ENCODE results near the gene SUSD2. TPM values are rescaled to one million over a fixed set of nuclear protein-coding genes. Genes with fewer than 3 reads are reported as not detected.

The SUSD2 gene
- total and polyA plus RNA-seq, 2 of the 4 experiments (the other 2 are of a cell fraction): 0.18 to 1.6 TPM

DNA sequence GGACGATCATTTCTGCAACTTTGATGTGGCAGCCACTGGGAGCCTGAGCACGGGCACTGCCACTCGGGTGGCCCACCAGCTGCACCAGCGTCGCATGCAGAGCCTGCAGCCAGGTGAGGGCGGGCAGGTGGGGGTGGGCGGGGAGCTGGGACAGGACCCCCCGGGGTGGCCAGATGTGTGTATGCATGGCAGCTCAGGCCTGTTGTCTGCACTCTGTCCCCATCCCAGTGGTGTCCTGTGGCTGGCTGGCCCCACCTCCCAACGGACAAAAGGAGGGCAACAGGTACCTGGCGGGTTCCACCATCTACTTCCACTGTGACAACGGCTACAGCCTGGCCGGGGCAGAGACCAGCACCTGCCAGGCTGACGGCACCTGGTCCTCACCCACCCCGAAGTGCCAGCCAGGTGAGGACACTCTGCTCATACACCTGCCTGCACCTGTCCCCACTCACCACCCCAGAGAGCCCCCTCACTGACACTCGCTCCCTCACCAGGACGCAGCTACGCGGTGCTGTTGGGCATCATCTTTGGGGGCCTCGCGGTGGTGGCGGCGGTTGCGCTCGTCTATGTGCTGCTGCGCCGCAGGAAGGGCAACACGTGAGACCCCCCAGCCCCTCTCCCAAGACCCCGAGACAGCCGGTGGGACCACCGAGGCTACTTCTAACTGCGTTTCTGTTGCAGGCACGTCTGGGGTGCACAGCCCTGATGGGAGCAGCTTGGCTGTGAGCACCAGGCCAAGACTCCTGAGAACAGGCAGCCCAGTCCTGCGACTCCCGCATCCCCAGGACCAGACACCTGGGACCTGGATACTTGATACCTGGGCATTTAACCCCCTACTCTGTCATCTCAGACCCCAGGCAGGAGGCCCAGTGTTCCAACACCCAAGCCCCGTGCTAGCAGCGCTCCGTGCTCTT is 6.7 kb downstream of the SUSD2 start:
- no peak overlapping the region for H3K9ac ChIP-seq (ENCODE audit: low read depth, low read length)
- H2BK120ac ChIP-seq (ENCODE audit: low read depth, low read length): no peak overlapping the region
- no peak overlapping the region for H3K14ac ChIP-seq (replicated peaks; ENCODE audit: low read depth, low read length)
- POLR2A ChIA-PET (ENCODE audit: unreplicated experiment): no interaction called here
- no peak overlapping the region for H3K4ac ChIP-seq (ENCODE audit: low read depth, low read length)
- no peak overlapping the region for H3K23ac ChIP-seq (ENCODE audit: low read depth, low read length)
- peaks cover 10% of the 10 kb centered on the region for H3K4me1 ChIP-seq (ENCODE audit: control insufficient read depth, insufficient read depth, low read length)
- H2AK5ac ChIP-seq (ENCODE audit: low read depth, low read length): 0 out of 2 replicates have a peak overlapping the region, but pooled peaks have one; percentile 39
- no peak overlapping the region for H4K8ac ChIP-seq (ENCODE audit: low read depth in 2 of 2, low read length in 2 of 2)
- no TSS peak for BruUV-seq (replicated peaks)
- DNase-seq (no peak), ATAC-seq (ENCODE audit: low read depth) (no peak)
- H2BK5ac ChIP-seq (ENCODE audit: low read depth, low read length, poor library complexity, severe bottlenecking): no peak overlapping the region
- H3K36me3 ChIP-seq (ENCODE audit: control insufficient read depth, insufficient read depth, low read length): no peaks in the 10 kb centered on the region
- no peak overlapping the region for H2AK9ac ChIP-seq (replicated peaks; ENCODE audit: low read depth, low read length, poor library complexity)
- TF ChIP-seq RAD21 (IDR thresholded peaks at IDR 0.05; ENCODE audit: low read length) (no peak), NFE2L2 (IDR thresholded peaks at IDR 0.05; ENCODE audit: low read depth, low read length) (no peak), SMC3 (IDR thresholded peaks at IDR 0.05; ENCODE audit: low read depth, low read length) (no peak), MXI1 (IDR thresholded peaks at IDR 0.05; ENCODE audit: borderline replicate concordance, low read depth, low read length) (no peak), MAFK (IDR thresholded peaks at IDR 0.05; ENCODE audit: low read depth, low read length) (no peak), MAZ (IDR thresholded peaks at IDR 0.05; ENCODE audit: borderline replicate concordance, low read depth, low read length) (no peak), CEBPB (IDR thresholded peaks at IDR 0.05; ENCODE audit: low read depth, low read length) (no peak), RCOR1 (IDR thresholded peaks at IDR 0.05; ENCODE audit: insufficient replicate concordance, low read length) (no peak), RFX5 (IDR thresholded peaks at IDR 0.05; ENCODE audit: low read depth, low read length) (no peak), BHLHE40 (IDR thresholded peaks at IDR 0.05; ENCODE audit: low read depth, low read length) (no peak), POLR2A (IDR thresholded peaks at IDR 0.05; ENCODE audit: low read depth, low read length) (no peak), CHD1 (IDR thresholded peaks at IDR 0.05; ENCODE audit: low read depth, low read length) (no peak)
- TF ChIP-seq, protein P1, sequence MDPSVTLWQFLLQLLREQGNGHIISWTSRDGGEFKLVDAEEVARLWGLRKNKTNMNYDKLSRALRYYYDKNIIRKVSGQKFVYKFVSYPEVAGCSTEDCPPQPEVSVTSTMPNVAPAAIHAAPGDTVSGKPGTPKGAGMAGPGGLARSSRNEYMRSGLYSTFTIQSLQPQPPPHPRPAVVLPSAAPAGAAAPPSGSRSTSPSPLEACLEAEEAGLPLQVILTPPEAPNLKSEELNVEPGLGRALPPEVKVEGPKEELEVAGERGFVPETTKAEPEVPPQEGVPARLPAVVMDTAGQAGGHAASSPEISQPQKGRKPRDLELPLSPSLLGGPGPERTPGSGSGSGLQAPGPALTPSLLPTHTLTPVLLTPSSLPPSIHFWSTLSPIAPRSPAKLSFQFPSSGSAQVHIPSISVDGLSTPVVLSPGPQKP (IDR thresholded peaks at IDR 0.05; ENCODE audit: borderline replicate concordance, low read depth, low read length): no peak
- H3K56ac ChIP-seq (ENCODE audit: extremely low read depth, insufficient read depth, low read length): no peak overlapping the region
- H3K4me2 ChIP-seq (ENCODE audit: low read depth, low read length): no peak overlapping the region
- H2BK15ac ChIP-seq (ENCODE audit: low read depth, low read length): no peak overlapping the region
- H3K4me3 ChIP-seq (ENCODE audit: insufficient read depth, low read depth, low read length): no peak overlapping the region
- H3K27ac ChIP-seq (ENCODE audit: insufficient read depth, low read length): no peak overlapping the region
- dilution Hi-C loops (cut with HindIII; ENCODE audit: low sequenced_read_pairs, unreplicated experiment) (no loop called here), intact Hi-C loops (cut with micrococcal nuclease) (loop anchor here (5.0 kb wide), 1 partner anchor 339 kb away; no protein-coding TSS in a partner anchor), in situ Hi-C loops (cut with MboI; ENCODE audit: low sequenced_read_pairs) (no loop called here)
- CTCF ChIA-PET: no interaction called here
- H2BK20ac ChIP-seq (ENCODE audit: low read depth, low read length): no peak overlapping the region
- 84% methylated on average over 12 of the region's 37 CpGs; no CpG with 5 or more reads in 1 of the 2 experiments for WGBS, 2 experiments (ENCODE audit: extremely low coverage in 2 of 2, insufficient read length in 1 of 2)
- H2AFZ ChIP-seq (replicated peaks; ENCODE audit: low read length, poor library complexity): no peak overlapping the region
- no peaks in the 10 kb centered on the region for H3K9me3 ChIP-seq (ENCODE audit: control insufficient read depth, insufficient read depth, low read length)
- no peak overlapping the region for H4K5ac ChIP-seq (ENCODE audit: low read depth, low read length)
- no peak overlapping the region for H3K18ac ChIP-seq (ENCODE audit: low read depth, low read length)
- no peaks in the 10 kb centered on the region for H3K27me3 ChIP-seq (ENCODE audit: control insufficient read depth, insufficient read depth, low read length)
- H3K9me1 ChIP-seq (ENCODE audit: insufficient read depth, low read length): no peaks in the 10 kb centered on the region; the same call in 1 of the 2 replicates
- no peaks in the 10 kb centered on the region for H4K20me1 ChIP-seq (ENCODE audit: insufficient read depth, low read length)
- H4K91ac ChIP-seq (ENCODE audit: insufficient read depth, low read depth, low read length): no peak overlapping the region
- no peaks in the 10 kb centered on the region for H3K79me1 ChIP-seq (ENCODE audit: low read depth in 1 of 2, low read length in 2 of 2)

Measured in IMR-90 (cell line).